ENCODE results near the gene CDC42BPB.

The CDC42BPB gene

DNA sequence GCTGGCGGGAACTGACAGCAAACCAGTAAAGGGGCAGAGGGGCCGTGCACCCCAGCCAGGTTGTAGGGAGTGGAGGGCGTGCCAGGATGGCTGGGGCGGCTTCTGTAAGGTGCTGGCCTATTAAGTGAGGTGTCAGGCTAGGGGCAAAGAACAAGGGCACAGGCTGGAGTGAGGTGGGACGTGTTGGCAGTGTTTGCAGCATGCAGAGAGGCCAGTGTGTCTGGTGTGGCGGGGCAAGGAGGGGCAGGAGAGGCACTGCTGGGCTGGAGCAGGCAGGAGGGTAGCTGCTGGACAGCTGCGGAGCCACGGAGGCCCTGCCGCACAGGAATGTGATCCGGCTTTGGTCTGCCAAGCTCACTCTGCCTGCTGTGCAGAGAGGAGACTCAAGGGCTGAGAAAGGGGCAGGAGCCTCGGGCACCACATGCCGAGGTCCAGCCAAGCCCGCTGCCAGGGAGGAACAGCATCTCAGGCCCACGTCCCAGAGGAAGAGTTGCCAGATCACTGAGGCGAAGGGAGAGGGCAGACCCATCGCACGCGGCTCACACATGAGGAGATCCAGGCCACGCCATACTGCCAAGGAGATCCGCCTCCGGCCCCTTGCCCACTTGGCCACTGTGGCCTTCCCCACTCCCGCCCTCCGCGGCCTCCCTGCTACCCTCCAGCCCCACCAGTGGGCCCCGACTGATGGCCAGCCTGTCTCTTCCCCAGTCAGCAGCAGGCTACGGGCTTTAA, 88.1 kb downstream of the CDC42BPB start:
- TF ChIP-seq CTCF (IDR thresholded peaks at IDR 0.05), result no peak

GRCh38 chr14:102968306-102968705, 89.0 kb downstream of the CDC42BPB start:
- no peak for TF ChIP-seq CTCF (IDR thresholded peaks at IDR 0.05)

DNA sequence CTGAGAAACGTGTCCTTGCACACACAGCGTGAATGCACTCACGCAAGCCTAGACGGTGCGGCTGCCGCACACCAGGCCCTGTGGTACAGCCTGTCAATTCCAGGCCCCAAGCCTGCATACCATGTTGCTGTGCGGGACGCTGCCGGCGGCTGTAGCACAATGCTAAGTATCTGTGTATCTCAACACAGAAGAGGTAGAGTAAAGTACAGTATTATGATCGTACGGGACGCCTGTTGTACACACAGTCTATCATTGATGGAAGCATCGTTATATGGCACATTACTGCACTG, 89.9 kb downstream of the CDC42BPB start:
- TF ChIP-seq CTCF (IDR thresholded peaks at IDR 0.05), result no peak

- no peak for TF ChIP-seq CTCF (IDR thresholded peaks at IDR 0.05)
These were observed 90.5 kb downstream of the CDC42BPB start for GRCh38 chr14:102966681-102967505.

GRCh38 chr14:102965971-102966655, 91.2 kb downstream of the CDC42BPB start:
- TF ChIP-seq CTCF (IDR thresholded peaks at IDR 0.05), result no peak

DNA sequence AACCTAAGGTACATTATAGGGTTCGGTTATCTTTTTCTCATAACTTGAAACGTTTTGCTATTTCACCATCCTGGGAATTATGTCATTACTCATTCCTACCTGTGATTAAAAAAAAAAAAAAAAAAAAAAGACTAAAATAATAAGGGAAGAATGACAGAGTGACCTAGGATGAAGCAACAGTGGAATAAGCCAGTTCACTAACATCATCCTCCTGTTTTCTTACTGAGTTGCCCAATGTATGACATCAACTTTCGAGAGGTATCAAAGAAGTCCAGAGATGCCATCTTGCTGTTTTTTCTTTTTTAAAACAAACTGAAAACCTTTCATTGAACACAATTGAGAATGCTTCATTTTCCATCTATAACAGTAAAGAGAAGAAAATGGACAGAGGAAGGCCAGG, 92.1 kb downstream of the CDC42BPB start:
- no peak for TF ChIP-seq CTCF (IDR thresholded peaks at IDR 0.05)

DNA sequence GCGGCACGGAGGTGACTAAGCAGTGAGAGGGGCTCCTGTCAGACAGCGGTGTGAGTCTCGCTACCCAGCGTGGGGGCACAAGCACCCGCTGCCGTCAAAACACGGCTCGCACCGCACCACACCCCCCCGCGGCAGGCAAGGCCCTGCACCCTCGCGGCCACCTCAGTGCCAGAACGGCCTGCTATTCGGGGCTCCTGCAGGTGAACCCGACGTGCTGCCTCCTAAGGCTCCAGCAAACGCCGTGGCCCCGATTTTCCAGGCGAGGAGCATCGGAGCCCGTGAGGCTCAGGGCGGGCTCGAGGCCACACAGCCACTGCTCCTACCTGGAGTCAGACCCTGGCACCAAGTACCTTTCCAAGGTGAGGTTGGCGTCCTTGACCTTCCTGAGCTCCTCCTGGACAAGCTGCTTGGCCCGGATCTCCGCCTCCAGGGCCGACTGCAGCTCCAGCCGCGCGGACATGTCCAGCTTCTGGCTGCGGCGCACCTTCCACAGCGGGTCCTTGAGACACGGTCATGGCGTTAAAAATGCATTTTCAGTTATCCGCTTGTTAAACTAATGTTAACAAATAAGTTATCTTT, 93.1 kb downstream of the CDC42BPB start:
- TF ChIP-seq CTCF (IDR thresholded peaks at IDR 0.05), result no peak

All from LNCAP (cell line).